Neural cell (in vitro differentiated cells): ENCODE measurements around the gene TTC34. TPM values are rescaled to one million over a fixed set of nuclear protein-coding genes. Genes with fewer than 3 reads are reported as not detected.

Experiments used
- H2AFZ ChIP-seq: fragments of 200-600, 300-800 bp; sonication (generic), shearing (Covaris generic); 2 replicates; pipeline ENCODE4 v1.6.0; 2014; ENCODE audit warnings: low read depth, mild to moderate bottlenecking, antibody characterized with exemption, low read length, moderate library complexity
- H3F3A ChIP-seq: fragments of 200-600 bp; shearing (Covaris generic); 2 replicates; pipeline ENCODE4 v1.6.1; 2016; ENCODE audit warnings: mild to moderate bottlenecking, moderate library complexity, mixed read lengths, antibody characterized with exemption, low read length; ENCODE audit not compliant: insufficient read depth, poor library complexity, severe bottlenecking
- H3K27ac ChIP-seq: fragments of 200-600, 300-800 bp; sonication (generic), shearing (Covaris generic); 2 replicates; pipeline ENCODE4 v1.5.1; 2014; ENCODE audit warnings: mild to moderate bottlenecking, low read length, moderate library complexity
- H3K27me3 ChIP-seq: fragments of 300-800, 200-600 bp; sonication (generic), shearing (Covaris generic); 2 replicates; pipeline ENCODE4 v1.6.0; 2014; ENCODE audit warnings: mild to moderate bottlenecking, low read depth, low read length, moderate library complexity; ENCODE audit not compliant: insufficient read depth
- H3K36me3 ChIP-seq: fragments of 300-800, 200-600 bp; sonication (generic), shearing (Covaris generic); 2 replicates; pipeline ENCODE4 v1.5.1; 2014; ENCODE audit warnings: mild to moderate bottlenecking, antibody characterized with exemption, low read length, moderate library complexity; ENCODE audit not compliant: insufficient read depth
- H3K4me2 ChIP-seq: fragments of 300-800, 200-600 bp; sonication (generic), shearing (Covaris generic); 2 replicates; pipeline ENCODE4 v1.6.0; 2014; ENCODE audit warnings: mild to moderate bottlenecking, low read length
- H3K4me3 ChIP-seq: fragments of 300-800, 200-600 bp; sonication (generic), shearing (Covaris generic); 2 replicates; pipeline ENCODE4 v1.5.1; 2014; ENCODE audit warnings: mild to moderate bottlenecking, low read length, moderate library complexity
- H3K79me2 ChIP-seq: fragments of 200-600 bp; shearing (Covaris generic); replicated peaks from 2 replicates; pipeline ENCODE4 v1.6.0; 2014; ENCODE audit warnings: mild to moderate bottlenecking, low read length, moderate library complexity; ENCODE audit not compliant: insufficient read depth
- H3K9ac ChIP-seq: fragments of 300-800, 200-600 bp; sonication (generic), shearing (Covaris generic); 2 replicates; pipeline ENCODE4 v1.6.1; 2016; ENCODE audit warnings: mild to moderate bottlenecking, low read length, mixed read lengths
- H3K9me2 ChIP-seq: fragments of 200-600 bp; shearing (Covaris generic); 2 replicates; pipeline ENCODE4 v1.6.1; 2016; ENCODE audit warnings: mild to moderate bottlenecking, low read length, mixed read lengths; ENCODE audit not compliant: insufficient read depth
- H3K9me3 ChIP-seq: fragments of 200-600, 300-800 bp; sonication (generic), shearing (Covaris generic); 2 replicates; pipeline ENCODE4 v1.6.1; 2016; ENCODE audit warnings: mild to moderate bottlenecking, mixed run types, low read length, moderate library complexity, mixed read lengths
- H4K20me1 ChIP-seq: fragments of 200-600 bp; shearing (Covaris generic); 2 replicates; pipeline ENCODE4 v1.6.1; 2016; ENCODE audit warnings: mild to moderate bottlenecking, mixed run types; ENCODE audit not compliant: insufficient read depth
- CTCF ChIP-seq: fragments of 450-650 bp; IDR thresholded peaks from 2 replicates; pipeline ENCODE4 v1.5.1; 2014; ENCODE audit warnings: antibody characterized with exemption, mild to moderate bottlenecking, moderate library complexity; ENCODE audit not compliant: poor library complexity, severe bottlenecking
- EP300 ChIP-seq: fragments of 450-650 bp; conservative IDR thresholded peaks from 2 replicates; pipeline ENCODE4 v1.6.1; 2014; ENCODE audit warnings: antibody characterized with exemption, mild to moderate bottlenecking, moderate library complexity; ENCODE audit not compliant: poor library complexity, severe bottlenecking
- EZH2 ChIP-seq: fragments of 200-600, 300-800 bp; shearing (Covaris generic), sonication (generic); IDR thresholded peaks from 2 replicates; pipeline ENCODE4 v1.6.1; 2014; ENCODE audit warnings: antibody characterized with exemption, low read length, borderline replicate concordance, mild to moderate bottlenecking; ENCODE audit not compliant: insufficient read depth, poor library complexity, severe bottlenecking
- MXI1 ChIP-seq: fragments of 450-650 bp; conservative IDR thresholded peaks from 2 replicates; pipeline ENCODE4 v1.6.1; 2014; ENCODE audit warnings: antibody characterized with exemption, mild to moderate bottlenecking; ENCODE audit not compliant: poor library complexity, severe bottlenecking
- POLR2AphosphoS5 ChIP-seq: IDR thresholded peaks from 2 replicates; pipeline ENCODE4 v1.6.1; 2012
- RAD21 ChIP-seq: fragments of 450-650 bp; conservative IDR thresholded peaks from 2 replicates; pipeline ENCODE4 v1.6.1; 2014; ENCODE audit warnings: antibody characterized with exemption, mild to moderate bottlenecking, moderate library complexity
- REST ChIP-seq: IDR thresholded peaks from 2 replicates; pipeline ENCODE4 v1.6.1; 2012; ENCODE audit warnings: borderline replicate concordance
- SMC3 ChIP-seq: fragments of 450-650 bp; conservative IDR thresholded peaks from 2 replicates; pipeline ENCODE4 v1.6.1; 2014; ENCODE audit warnings: antibody characterized with exemption, mild to moderate bottlenecking, moderate library complexity; ENCODE audit not compliant: poor library complexity
- TAF1 ChIP-seq: IDR thresholded peaks from 2 replicates; pipeline ENCODE4 v1.6.1; 2012; ENCODE audit warnings: low read depth
- polyA plus RNA-seq: library from polyadenylated mRNA; depleted of rRNA; stranded (reverse); fragments of >200 nt; gene quantifications from 2 replicates; pipeline ENCODE4 v1.2.3, GENCODE V29; 2014

Gene TTC34
- polyA plus RNA-seq, 1 donor from 2014 or later = 0.05 TPM

GRCh38 chr1:2605509-2606395 lies 195.7 kb downstream of the TTC34 start:
- TF ChIP-seq CTCF = no peak
- TF ChIP-seq EP300 = no peak
- TF ChIP-seq RAD21 = no peak
- TF ChIP-seq MXI1 = no peak
- no peak for TF ChIP-seq POLR2AphosphoS5
- TF ChIP-seq REST = no peak
- TF ChIP-seq TAF1 = no peak
- Histone ChIP-seq H3K9me3 (no peaks in the 10 kb centered on the region), H3K27me3 (no peaks in the 10 kb centered on the region), H3K9ac (no peak overlapping the region), H3K9me2 (no peaks in the 10 kb centered on the region), H3K4me2 (no peak overlapping the region), H3F3A (no peaks in the 10 kb centered on the region), H2AFZ (no peak overlapping the region), H4K20me1 (no peaks in the 10 kb centered on the region), H3K36me3 (no peaks in the 10 kb centered on the region), H3K27ac (no peak overlapping the region), H3K79me2 (no peaks in the 10 kb centered on the region), H3K4me3 (no peak overlapping the region)

GRCh38 chr1:2604844-2605508 lies 196.5 kb downstream of the TTC34 start:
- Histone ChIP-seq H3K9me2 (no peaks in the 10 kb centered on the region), H4K20me1 (no peaks in the 10 kb centered on the region), H3K36me3 (no peaks in the 10 kb centered on the region), H2AFZ (no peak overlapping the region), H3K9me3 (no peaks in the 10 kb centered on the region), H3K79me2 (no peaks in the 10 kb centered on the region), H3F3A (no peaks in the 10 kb centered on the region), H3K4me2 (no peak overlapping the region), H3K27ac (no peak overlapping the region), H3K27me3 (no peaks in the 10 kb centered on the region), H3K9ac (no peak overlapping the region), H3K4me3 (no peak overlapping the region)
- TF ChIP-seq EZH2 (no peak), POLR2AphosphoS5 (no peak), TAF1 (no peak), CTCF (no peak), SMC3 (no peak), RAD21 (no peak), EP300 (no peak), MXI1 (no peak), REST (no peak)
